ENCODE data around the gene RAB11FIP3.
"Not testable (repeated sequence)": the region's sequence is repeated elsewhere in the genome, so short reads cannot be mapped to it uniquely, and the experiment has no call there.

- TF ChIP-seq POLR2A, CTCF, EP300, POLR2AphosphoS5 (IDR thresholded peaks at IDR 0.05): not testable (repeated sequence)
Observed at GRCh38 chr16:494676-495075, 69.2 kb downstream of the RAB11FIP3 start.
